HepG2 (cell line): ENCODE data around the gene GRIK5. TPM values are rescaled to one million over a fixed set of nuclear protein-coding genes. Genes with fewer than 3 reads are reported as not detected.
A peak's percentile ranks its signal among the peaks of the same experiment; 100 is the strongest.

Experiments used
- ARID3A ChIP-seq: IDR thresholded peaks from 2 replicates; pipeline ENCODE4 v1.6.1; 2012; ENCODE audit warnings: low read depth, low read length, improper control_type of control experiment
- GFI1 ChIP-seq: sonication (generic); formaldehyde crosslinking; IDR thresholded peaks from 2 replicates; pipeline ENCODE4 v1.5.0; 2020; ENCODE audit warnings: missing genetic modification reagents, mild to moderate bottlenecking, borderline replicate concordance
- HNRNPUL1 ChIP-seq: fragments of 200-400 bp; formaldehyde crosslinking; IDR thresholded peaks from 2 replicates; pipeline ENCODE4 v1.6.1; 2017; ENCODE audit warnings: low read depth, mild to moderate bottlenecking, low read length, moderate library complexity
- MZF1 ChIP-seq: sonication (generic); formaldehyde crosslinking; IDR thresholded peaks from 2 replicates; pipeline ENCODE4 v1.8.1; 2023; ENCODE audit warnings: mild to moderate bottlenecking, missing genetic modification reagents, borderline replicate concordance
- ZBTB34 ChIP-seq: sonication (generic); formaldehyde crosslinking; IDR thresholded peaks from 2 replicates; pipeline ENCODE4 v1.8.0; 2022; ENCODE audit warnings: mild to moderate bottlenecking, missing genetic modification reagents
- ZNF670 ChIP-seq: sonication (generic); formaldehyde crosslinking; IDR thresholded peaks from 2 replicates; pipeline ENCODE4 v1.8.0; 2022; ENCODE audit warnings: mild to moderate bottlenecking, missing genetic modification reagents, borderline replicate concordance
- polyA plus RNA-seq, 8 experiments: library from polyadenylated mRNA; depleted of rRNA in 3 of 8; stranded (reverse) in 7 of 8; unstranded in 1 of 8; fragments of >200 nt; fragmentation: Illumina TruSeq in 4 of 8; extraction: Trizol in 4 of 8; gene quantifications; 2 replicates each; pipeline versions ENCODE4 v1.2.1 to v1.2.3, GENCODE V29; 2011 to 2016; ENCODE audit warnings: low read depth in 4 of 8, missing spikeins in 1 of 8, mixed read lengths in 1 of 8; ENCODE audit not compliant: insufficient read depth in 1 of 8
- total RNA-seq, 5 experiments: library from RNA; depleted of rRNA; stranded (reverse); fragments of >200 nt; fragmentation: Illumina TruSeq; extraction: Trizol; gene quantifications; 2 replicates each; pipeline ENCODE4 v1.2.3, GENCODE V29; 2016; ENCODE audit warnings: low read depth in 1 of 5
- TF ChIP-seq, protein P1 (sequence below): sonication (generic); formaldehyde crosslinking; IDR thresholded peaks from 2 replicates; pipeline ENCODE4 v1.9.0; 2021; ENCODE audit warnings: missing genetic modification reagents, mild to moderate bottlenecking, borderline replicate concordance
- TF ChIP-seq, protein P2 (sequence below): sonication (generic); formaldehyde crosslinking; IDR thresholded peaks from 2 replicates; pipeline ENCODE4 v1.9.0; 2021; ENCODE audit warnings: mild to moderate bottlenecking, missing genetic modification reagents
- TF ChIP-seq, protein P3 (sequence below): sonication (generic); formaldehyde crosslinking; IDR thresholded peaks from 2 replicates; pipeline ENCODE4 v1.5.0; 2020; ENCODE audit warnings: mild to moderate bottlenecking, missing genetic modification reagents, moderate library complexity
- TF ChIP-seq, protein P4 (sequence below): sonication (generic); formaldehyde crosslinking; IDR thresholded peaks from 2 replicates; pipeline ENCODE4 v1.9.0; 2022; ENCODE audit warnings: missing genetic modification reagents, mild to moderate bottlenecking, borderline replicate concordance

Gene GRIK5
- total and polyA plus RNA-seq, 2 of the 13 experiments (the other 11 are each of a cell fraction or from before 2014, with no cell fraction given) = not detected

- TF ChIP-seq, protein P1, sequence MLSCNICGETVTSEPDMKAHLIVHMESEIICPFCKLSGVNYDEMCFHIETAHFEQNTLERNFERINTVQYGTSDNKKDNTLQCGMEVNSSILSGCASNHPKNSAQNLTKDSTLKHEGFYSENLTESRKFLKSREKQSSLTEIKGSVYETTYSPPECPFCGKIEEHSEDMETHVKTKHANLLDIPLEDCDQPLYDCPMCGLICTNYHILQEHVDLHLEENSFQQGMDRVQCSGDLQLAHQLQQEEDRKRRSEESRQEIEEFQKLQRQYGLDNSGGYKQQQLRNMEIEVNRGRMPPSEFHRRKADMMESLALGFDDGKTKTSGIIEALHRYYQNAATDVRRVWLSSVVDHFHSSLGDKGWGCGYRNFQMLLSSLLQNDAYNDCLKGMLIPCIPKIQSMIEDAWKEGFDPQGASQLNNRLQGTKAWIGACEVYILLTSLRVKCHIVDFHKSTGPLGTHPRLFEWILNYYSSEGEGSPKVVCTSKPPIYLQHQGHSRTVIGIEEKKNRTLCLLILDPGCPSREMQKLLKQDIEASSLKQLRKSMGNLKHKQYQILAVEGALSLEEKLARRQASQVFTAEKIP (CRISPR knock-in tag) = no peak
- TF ChIP-seq, protein P2, sequence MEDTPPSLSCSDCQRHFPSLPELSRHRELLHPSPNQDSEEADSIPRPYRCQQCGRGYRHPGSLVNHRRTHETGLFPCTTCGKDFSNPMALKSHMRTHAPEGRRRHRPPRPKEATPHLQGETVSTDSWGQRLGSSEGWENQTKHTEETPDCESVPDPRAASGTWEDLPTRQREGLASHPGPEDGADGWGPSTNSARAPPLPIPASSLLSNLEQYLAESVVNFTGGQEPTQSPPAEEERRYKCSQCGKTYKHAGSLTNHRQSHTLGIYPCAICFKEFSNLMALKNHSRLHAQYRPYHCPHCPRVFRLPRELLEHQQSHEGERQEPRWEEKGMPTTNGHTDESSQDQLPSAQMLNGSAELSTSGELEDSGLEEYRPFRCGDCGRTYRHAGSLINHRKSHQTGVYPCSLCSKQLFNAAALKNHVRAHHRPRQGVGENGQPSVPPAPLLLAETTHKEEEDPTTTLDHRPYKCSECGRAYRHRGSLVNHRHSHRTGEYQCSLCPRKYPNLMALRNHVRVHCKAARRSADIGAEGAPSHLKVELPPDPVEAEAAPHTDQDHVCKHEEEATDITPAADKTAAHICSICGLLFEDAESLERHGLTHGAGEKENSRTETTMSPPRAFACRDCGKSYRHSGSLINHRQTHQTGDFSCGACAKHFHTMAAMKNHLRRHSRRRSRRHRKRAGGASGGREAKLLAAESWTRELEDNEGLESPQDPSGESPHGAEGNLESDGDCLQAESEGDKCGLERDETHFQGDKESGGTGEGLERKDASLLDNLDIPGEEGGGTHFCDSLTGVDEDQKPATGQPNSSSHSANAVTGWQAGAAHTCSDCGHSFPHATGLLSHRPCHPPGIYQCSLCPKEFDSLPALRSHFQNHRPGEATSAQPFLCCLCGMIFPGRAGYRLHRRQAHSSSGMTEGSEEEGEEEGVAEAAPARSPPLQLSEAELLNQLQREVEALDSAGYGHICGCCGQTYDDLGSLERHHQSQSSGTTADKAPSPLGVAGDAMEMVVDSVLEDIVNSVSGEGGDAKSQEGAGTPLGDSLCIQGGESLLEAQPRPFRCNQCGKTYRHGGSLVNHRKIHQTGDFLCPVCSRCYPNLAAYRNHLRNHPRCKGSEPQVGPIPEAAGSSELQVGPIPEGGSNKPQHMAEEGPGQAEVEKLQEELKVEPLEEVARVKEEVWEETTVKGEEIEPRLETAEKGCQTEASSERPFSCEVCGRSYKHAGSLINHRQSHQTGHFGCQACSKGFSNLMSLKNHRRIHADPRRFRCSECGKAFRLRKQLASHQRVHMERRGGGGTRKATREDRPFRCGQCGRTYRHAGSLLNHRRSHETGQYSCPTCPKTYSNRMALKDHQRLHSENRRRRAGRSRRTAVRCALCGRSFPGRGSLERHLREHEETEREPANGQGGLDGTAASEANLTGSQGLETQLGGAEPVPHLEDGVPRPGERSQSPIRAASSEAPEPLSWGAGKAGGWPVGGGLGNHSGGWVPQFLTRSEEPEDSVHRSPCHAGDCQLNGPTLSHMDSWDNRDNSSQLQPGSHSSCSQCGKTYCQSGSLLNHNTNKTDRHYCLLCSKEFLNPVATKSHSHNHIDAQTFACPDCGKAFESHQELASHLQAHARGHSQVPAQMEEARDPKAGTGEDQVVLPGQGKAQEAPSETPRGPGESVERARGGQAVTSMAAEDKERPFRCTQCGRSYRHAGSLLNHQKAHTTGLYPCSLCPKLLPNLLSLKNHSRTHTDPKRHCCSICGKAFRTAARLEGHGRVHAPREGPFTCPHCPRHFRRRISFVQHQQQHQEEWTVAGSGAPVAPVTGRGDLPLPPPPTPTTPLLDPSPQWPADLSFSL (CRISPR knock-in tag) = no peak
- TF ChIP-seq ZBTB34 (CRISPR knock-in tag) (no peak), HNRNPUL1 (no peak), GFI1 (CRISPR knock-in tag) (peak; percentile 77; the same call in 1 of the 2 replicates), ARID3A (peak; percentile 18; the same call in 1 of the 2 replicates), MZF1 (CRISPR knock-in tag) (no peak), ZNF670 (CRISPR knock-in tag) (no peak)
- TF ChIP-seq, protein P3, sequence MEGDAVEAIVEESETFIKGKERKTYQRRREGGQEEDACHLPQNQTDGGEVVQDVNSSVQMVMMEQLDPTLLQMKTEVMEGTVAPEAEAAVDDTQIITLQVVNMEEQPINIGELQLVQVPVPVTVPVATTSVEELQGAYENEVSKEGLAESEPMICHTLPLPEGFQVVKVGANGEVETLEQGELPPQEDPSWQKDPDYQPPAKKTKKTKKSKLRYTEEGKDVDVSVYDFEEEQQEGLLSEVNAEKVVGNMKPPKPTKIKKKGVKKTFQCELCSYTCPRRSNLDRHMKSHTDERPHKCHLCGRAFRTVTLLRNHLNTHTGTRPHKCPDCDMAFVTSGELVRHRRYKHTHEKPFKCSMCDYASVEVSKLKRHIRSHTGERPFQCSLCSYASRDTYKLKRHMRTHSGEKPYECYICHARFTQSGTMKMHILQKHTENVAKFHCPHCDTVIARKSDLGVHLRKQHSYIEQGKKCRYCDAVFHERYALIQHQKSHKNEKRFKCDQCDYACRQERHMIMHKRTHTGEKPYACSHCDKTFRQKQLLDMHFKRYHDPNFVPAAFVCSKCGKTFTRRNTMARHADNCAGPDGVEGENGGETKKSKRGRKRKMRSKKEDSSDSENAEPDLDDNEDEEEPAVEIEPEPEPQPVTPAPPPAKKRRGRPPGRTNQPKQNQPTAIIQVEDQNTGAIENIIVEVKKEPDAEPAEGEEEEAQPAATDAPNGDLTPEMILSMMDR (CRISPR knock-in tag) = peak; percentile 69
- TF ChIP-seq, protein P4, sequence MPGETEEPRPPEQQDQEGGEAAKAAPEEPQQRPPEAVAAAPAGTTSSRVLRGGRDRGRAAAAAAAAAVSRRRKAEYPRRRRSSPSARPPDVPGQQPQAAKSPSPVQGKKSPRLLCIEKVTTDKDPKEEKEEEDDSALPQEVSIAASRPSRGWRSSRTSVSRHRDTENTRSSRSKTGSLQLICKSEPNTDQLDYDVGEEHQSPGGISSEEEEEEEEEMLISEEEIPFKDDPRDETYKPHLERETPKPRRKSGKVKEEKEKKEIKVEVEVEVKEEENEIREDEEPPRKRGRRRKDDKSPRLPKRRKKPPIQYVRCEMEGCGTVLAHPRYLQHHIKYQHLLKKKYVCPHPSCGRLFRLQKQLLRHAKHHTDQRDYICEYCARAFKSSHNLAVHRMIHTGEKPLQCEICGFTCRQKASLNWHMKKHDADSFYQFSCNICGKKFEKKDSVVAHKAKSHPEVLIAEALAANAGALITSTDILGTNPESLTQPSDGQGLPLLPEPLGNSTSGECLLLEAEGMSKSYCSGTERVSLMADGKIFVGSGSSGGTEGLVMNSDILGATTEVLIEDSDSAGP (CRISPR knock-in tag) = 0 out of 2 replicates have a peak, but pooled peaks have one; percentile 9
Measured at GRCh38 chr19:42081584-42082203, 11.7 kb upstream of the GRIK5 start (continued).
